GM21526 (cell line): ENCODE results near the gene CCDC124.
A peak's percentile ranks its signal among the peaks of the same experiment; 100 is the strongest.
"Not testable (repeated sequence)": the region's sequence is repeated elsewhere in the genome, so short reads cannot be mapped to it uniquely, and the experiment has no call there.

Source experiments
- ATAC-seq: cut with Tn5 transposase; IDR thresholded peaks from one replicate; pipeline ENCODE4 v1.9.1; 2021; ENCODE audit warnings: moderate library complexity; ENCODE audit not compliant: unreplicated experiment, low FRiP score

Gene CCDC124

GRCh38 chr19:17932485-17933338 is at the start of gene CCDC124:
Gene CCDC124, plus strand, starts transcription at chr19:17933015. Its CDS starts 3,406 bp downstream, at chr19:17936421.
- peak; percentile 72 for ATAC-seq

DNA sequence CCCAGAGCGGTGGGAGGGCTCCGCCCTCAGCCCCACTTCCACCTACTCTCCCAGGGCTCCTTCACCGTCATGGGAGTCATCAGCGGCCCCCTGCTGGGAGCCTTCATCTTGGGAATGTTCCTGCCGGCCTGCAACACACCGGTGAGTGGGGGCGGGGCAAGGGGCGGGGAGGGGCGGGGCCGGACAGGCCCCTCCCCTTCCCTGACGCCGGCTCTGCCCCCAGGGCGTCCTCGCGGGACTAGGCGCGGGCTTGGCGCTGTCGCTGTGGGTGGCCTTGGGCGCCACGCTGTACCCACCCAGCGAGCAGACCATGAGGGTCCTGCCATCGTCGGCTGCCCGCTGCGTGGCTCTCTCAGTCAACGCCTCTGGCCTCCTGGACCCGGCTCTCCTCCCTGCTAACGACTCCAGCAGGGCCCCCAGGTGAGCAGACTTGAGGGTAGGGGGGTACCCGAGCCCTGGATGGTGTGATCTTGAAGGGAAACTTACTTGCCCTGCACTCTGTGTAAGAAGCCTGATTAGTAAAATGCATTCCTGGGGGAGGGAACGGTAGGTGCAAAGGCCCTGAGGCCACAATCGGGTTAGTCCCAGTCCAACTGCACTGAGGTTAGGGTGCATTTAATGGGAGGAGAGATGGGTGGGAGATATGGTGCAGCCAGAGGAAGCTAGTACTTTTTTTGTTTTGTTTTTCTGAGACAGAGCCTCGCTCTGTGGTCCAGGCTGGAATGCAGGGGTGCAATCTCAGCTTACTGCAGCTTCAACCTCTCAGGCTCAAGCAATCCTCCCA is 49.0 kb upstream of the CCDC124 start:
- no peak for ATAC-seq

GRCh38 chr19:17886515-17886914 is 46.3 kb upstream of the CCDC124 start:
- no peak for ATAC-seq

DNA sequence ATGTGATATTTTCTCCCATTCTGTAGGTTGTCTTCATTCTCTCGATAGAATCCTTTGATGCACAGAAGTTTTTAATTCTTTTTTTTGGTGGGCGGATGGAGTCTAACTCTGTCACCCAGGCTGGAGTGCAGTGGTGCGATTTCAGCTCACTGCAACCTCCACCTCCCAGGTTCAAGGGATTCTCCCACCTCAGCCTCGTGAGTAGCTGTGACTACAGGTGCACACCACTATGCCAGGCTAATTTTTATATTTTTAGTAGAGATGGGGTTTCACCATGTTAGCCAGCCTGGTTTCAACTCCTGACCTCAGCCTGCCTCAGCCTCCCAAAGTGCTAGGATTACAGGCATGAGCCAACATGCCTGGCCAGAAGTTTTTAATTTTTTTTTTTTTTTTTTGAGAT is 45.6 kb upstream of the CCDC124 start:
- not testable (repeated sequence) for ATAC-seq

GRCh38 chr19:17888260-17888659 is 44.6 kb upstream of the CCDC124 start:
- ATAC-seq, result no peak

GRCh38 chr19:17889609-17890214 is 43.1 kb upstream of the CCDC124 start:
- ATAC-seq, result no peak

- ATAC-seq, result no peak
These were observed 39.0 kb upstream of the CCDC124 start for GRCh38 chr19:17893766-17894165.

DNA sequence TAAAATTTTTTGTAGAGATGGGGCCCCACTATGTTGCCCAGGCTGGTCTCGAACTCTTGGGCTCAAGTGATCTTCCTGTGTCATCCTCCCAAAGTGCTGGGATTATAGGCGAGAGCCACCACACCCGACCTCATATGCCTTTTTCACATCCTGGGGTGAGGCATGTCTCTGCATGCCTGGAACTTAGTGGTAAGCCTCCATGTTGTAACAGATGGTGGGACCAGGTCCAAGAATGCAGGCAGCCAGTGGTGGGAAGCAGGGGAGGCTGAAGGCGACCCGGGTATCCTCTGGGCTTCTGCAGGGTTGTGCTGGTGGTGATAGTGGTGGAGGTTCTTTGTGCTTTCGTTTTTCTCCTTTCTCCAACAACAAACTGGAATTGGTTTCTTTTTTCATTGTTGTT is 30.1 kb upstream of the CCDC124 start:
- no peak for ATAC-seq

- ATAC-seq, result no peak
These were observed 24.6 kb upstream of the CCDC124 start for GRCh38 chr19:17908244-17908643.

- no peak for ATAC-seq
These were observed 23.6 kb upstream of the CCDC124 start for GRCh38 chr19:17909003-17909732.

GRCh38 chr19:17910791-17911360 is 21.9 kb upstream of the CCDC124 start:
- ATAC-seq, result no peak

DNA sequence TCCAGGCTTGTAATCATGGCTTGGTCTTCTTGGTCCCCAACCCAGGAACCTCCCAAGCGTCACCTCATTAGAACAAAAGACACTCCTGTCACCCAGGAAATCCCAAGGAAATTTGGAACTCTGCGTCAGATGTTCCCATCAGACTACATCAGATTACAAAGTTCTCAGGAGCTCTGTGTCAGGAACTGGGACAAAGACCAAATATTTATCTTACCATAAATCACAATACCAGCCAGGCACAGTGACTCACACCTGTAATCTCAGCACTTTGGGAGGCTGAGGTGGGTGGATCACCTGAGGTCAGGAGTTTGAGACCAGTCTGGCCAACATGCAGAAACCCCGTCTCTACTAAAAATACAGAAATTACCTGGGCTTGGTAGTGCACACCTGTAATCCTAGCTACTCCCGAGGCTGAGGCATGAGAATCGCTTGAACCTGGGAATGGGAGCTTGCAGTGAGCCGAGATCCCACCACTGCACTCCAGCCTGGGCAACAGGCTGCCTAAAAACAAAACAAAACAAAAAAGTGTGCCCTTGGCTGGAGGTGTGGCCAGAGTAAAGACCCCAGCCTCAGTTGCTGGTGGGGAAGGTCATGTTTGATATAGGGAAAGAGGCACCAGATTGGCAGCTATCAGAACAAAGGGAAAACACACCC is 16.7 kb upstream of the CCDC124 start:
- ATAC-seq, result no peak

DNA sequence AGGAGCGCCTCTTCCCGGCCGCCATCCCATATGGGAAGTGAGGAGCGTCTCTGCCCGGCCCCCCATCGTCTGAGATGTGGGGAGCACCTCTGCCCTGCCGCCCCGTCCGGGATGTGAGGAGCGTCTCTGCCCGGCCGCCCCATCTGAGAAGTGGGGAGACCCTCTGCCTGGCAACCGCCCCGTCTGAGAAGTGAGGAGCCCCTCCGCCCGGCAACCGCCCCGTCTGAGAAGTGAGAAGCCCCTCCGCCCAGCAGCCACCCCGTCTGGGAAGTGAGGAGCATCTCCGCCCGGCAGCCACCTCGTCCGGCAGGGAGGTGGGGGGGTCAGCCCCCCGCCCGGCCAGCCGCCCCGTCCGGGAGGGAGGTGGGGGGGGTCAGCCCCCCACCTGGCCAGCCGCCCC is 14.7 kb upstream of the CCDC124 start:
- not testable (repeated sequence) for ATAC-seq

GRCh38 chr19:17919122-17919521 is 13.7 kb upstream of the CCDC124 start:
- not testable (repeated sequence) for ATAC-seq

GRCh38 chr19:17920527-17920926 is 12.3 kb upstream of the CCDC124 start:
- no peak for ATAC-seq

DNA sequence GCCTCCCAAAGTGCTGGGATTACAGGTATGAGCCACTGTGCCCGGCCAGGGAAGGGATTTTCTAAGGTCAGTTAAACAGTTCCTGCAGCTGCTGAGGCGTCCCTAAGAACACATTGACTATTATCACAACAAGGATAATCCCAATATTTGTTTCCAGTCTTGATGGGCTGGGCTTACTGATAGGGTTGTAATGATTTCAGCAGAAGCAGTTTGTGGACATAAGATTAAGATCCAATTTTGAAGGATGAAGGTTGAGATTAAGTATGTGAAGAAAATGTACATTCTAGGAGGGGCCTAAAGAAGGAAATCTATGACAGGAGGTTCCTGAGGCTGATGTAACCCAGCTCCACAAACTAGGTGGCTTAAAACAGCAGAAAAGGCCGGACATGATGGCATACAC is 10.7 kb upstream of the CCDC124 start:
- no peak for ATAC-seq

DNA sequence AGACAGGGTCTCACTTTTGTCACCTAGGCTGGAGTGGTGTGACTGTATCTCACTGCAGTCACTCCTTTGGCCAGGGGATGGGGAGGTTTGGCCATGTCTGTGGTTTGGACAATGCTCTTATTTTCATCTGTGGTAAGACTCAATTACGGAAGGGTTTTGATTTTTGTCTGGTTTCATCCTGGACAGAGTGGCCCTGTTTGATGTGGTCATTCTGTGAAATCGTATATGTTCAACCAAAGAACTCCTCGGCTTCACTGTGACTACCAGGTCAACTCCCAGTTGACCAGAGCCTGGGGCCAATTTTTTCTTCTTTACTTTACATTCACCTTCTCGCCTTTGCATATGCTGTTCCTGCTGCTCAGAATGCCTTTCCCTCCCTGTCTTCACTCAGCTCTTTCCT is 6.8 kb upstream of the CCDC124 start:
- no peak for ATAC-seq

- ATAC-seq, result no peak
These were observed 3.8 kb upstream of the CCDC124 start for GRCh38 chr19:17929056-17929455.

- ATAC-seq, result no peak
These were observed 1.2 kb upstream of the CCDC124 start for GRCh38 chr19:17931532-17932191.
